ENCODE results near the gene HEXD.
A peak's percentile ranks its signal among the peaks of the same experiment; 100 is the strongest.
"Not testable (repeated sequence)": the region's sequence is repeated elsewhere in the genome, so short reads cannot be mapped to it uniquely, and the experiment has no call there.

The HEXD gene

DNA sequence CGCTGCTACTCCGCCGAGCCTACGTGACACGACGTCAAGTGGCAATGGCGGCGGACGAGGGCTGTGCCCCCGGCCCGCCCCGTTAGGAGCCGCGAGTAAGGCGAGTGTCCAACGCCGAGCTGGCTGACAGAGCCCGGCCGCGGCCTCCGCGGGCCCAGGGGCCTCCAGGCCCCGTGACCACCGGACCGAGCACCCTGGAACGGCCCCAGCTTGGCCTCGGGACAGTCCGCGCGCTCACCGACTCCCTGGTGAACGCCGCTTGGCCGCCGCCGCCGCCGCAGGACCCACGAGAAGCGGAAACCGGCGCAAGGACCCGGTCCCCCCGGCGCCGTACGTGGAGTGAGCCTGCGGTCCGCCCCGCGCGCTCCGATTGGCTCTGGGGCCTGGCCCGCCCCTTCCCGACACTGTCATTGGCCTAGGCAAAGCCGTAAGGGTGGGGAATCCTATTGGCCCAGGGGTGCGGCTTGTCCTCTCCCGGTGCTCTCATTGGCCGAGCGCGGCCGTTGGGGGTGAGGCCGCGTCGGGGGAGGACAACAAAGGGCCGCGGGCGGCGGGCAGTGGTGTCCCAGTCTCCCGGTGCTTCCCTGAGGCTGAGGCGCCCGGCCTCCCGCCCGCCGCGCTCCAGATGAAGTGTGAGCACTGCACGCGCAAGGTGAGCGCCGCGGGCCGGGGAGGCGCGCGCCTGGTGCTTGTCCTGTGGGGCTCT lies 40.2 kb downstream of the HEXD start, which contains the start of gene NARF:
TSS of gene NARF (plus strand) at position 563 of the 706 bp plus-strand sequence. CDS start at position 626, 63 bp downstream.
- peak; percentile 99 for DNase-seq (ENCODE audit: low spot score)

DNA sequence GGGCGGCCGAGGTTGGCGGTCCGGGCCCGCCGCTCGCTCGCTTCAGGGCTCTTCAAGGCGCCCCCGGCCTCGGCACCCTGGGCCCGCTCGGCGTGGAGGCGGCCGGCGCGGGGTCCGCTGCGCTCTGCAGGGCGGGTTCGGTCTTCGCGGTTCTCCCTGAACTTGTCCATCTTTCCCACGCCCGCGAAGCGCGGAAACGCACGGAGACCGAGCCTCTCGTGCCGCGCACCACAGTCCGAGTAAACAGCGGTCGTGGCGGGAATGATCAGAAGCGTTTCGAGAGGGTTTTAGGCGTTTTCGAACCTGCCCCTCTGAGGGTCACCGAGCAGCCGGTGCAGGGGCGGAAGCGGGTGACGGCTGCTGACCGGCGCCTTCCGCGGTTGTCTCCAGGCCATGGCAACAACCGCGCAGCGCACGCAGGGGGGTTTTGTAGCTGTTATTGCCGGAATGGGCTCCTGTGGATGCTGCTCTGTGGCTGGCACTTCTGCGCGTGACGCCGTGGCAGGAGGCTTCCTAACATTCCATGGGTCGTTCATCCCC lies 40.8 kb downstream of the HEXD start:
- no peak for DNase-seq (ENCODE audit: low spot score)

DNA sequence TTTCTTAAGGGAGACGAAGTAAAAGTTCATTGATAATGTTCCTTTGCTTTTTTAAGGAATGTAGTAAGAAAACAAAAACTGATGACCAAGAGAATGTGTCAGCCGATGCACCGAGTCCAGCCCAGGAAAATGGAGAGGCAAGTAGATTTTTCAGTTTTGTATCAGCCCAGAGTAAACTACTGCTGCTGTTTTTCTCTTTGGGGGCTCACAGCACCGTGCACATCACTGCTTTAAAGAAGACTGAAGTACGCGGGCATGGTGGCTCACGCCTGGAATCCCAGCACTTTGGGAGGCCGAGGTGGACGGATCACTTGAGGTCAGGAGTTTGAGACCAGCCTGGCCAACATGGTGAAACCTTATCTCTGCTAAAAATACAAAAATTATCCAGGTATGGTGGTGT lies 41.8 kb downstream of the HEXD start:
- DNase-seq (ENCODE audit: low spot score): not testable (repeated sequence)

DNA sequence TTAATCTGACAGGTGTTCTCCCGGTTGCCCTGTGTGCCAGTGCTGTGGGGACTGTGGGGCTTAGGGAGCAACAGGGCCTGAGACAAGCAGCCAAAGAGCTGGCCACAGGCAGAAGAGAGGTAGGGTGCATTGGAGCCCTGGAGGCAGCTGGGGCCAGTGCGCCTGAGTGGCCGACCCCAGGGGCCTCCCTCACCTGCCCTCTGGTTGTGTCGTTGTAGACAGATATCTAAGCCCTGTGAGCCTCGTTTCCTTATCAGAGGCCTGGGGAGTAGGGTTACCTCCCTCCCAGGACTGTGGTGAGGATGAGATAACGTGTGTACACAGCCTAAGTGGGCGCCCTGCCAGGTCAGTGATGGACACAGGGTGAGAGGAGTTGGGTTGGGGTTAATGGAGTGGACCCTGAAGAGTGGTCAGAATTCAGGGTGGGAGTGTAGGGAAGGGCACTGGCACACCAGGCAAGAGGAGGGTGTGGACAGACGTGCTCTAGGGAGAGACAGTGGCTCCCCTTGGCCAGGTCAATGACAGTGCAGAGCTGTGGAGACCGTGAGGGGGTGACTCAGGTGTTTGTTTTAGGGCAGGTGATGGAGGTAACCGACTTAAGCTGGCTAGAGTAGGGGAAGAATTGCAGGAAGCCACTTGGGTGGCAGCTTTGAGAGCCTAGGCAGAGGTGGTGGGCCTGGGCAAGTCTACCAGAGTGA lies 43.8 kb downstream of the HEXD start:
- DNase-seq (ENCODE audit: low spot score): no peak

DNA sequence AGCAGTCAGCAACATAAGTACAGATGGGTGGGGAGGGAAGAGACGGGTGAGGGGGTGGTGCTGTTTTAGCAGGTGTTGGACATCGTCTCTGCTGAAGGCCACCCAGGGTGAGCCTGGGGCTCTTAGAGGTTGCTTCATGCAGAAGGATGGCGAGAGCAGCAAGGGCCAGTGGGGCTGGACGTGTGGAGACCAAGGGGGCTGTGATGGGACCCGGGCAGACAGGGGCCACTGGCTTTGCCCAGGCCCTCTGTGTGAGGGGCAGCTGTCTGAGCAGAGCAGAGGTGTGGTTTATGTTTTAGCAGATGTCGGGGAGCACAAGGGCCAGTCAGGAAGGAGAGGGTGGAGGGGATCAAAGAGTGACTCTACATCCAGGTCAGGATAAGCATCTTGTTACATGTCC lies 45.2 kb downstream of the HEXD start:
- DNase-seq (ENCODE audit: low spot score): no peak

DNA sequence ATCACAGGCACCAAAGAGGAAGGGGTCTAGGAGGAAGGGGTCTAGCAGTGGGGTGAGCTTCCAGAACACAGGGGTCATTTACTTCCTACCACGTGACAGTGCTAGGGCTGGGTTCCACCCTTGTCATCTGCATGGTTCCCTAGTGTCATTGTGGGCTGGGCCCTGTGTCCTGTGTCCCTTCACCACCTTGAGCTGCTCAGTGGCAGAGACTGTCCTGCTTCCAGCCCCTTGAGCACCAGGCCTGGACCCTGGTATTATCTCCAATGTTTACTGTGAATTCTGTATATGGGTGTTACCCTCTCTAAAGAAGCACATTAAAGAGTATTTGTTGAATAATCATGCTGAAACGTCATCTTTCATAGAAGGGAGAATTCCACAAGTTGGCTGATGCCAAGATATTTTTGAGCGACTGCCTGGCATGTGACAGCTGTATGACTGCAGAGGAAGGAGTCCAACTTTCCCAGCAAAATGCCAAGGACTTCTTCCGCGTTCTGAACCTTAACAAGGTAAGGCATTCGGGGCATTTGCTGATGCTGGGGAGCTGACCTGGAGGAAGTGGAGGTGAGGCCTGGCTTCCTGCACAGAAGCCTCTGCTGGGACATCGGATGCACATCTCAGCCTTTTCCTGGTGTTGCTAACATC lies 45.9 kb downstream of the HEXD start:
- no peak for DNase-seq (ENCODE audit: low spot score)

DNA sequence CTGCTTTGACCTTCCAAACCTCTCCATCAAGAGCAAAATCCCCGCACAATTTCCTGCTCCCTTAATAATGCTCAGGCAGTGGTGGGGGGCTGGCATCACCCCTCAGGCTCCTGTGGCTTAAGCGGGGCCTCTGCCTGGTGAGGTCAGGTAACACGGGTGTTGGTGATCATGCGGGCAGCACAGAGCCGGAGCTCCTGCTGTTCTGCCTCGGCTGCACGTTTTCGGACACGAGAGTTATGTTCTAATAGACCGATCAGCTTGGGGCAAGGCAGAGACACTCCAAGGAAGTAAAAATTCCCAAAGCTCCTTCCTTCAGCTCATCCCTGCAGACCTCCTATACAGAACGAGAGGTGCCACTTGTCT lies 46.4 kb downstream of the HEXD start:
- no peak for DNase-seq (ENCODE audit: low spot score)

DNA sequence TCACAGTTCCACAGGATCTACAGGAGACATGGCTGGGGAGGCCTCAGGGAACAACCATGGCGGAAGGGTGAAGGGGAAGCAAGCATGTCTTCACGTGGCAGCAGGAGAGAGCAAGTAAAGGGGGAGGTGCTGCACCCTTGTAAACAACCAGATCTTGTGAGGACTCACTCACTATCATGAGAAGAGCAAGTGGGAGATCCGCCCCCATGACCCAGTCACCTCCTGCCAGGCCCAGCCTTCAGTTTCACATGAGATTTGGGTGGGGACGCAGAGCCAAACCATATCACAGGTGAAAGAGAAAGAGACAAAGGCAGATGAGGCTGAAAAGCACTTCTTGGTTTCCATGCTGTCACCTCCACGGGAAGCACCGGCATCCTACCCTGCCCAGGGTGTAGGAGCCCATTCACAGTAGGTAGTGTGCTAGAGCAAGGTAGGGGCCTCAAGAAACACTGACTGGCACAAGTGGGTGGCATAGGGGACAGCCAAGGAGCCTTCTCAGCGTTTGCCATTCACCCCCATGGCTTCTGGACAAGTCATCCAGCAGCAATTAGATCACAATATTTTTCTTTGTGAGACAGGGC lies 47.0 kb downstream of the HEXD start:
- no peak for DNase-seq (ENCODE audit: low spot score)

DNA sequence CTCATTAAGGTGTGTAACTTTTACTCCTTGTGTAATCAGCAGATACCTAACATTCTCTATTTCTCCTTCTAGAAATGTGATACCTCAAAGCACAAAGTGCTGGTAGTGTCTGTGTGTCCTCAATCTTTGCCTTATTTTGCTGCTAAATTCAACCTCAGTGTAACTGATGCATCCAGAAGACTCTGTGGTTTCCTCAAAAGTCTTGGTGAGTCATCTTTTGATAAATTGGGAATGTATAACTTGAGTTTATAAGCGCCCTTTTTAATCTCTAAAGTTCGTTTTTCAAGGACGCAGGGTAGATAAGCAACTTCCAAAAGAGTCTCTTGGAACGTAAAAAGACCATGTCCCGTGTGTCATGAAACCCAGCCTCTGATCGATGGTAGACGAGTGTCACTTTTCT lies 50.5 kb downstream of the HEXD start:
- DNase-seq (ENCODE audit: low spot score): no peak

DNA sequence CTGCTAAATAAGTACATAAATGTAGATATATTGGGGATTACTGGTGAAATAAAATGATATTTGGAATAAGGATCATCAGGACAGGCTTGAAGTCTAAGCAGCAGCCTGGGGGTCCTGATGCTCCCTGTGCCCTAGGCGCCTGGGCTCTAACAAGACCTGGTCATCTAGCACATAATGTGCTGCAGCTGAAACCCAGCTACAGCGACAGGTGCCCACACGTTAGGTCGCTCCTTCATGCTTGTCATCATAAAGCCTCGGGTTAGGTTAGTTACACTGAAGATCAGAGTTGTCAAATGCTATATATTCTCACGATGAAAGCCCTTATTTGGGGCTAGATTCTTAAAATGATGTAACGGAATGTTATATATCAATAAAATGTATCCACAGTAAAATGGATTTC lies 51.9 kb downstream of the HEXD start:
- no peak for DNase-seq (ENCODE audit: low spot score)

DNA sequence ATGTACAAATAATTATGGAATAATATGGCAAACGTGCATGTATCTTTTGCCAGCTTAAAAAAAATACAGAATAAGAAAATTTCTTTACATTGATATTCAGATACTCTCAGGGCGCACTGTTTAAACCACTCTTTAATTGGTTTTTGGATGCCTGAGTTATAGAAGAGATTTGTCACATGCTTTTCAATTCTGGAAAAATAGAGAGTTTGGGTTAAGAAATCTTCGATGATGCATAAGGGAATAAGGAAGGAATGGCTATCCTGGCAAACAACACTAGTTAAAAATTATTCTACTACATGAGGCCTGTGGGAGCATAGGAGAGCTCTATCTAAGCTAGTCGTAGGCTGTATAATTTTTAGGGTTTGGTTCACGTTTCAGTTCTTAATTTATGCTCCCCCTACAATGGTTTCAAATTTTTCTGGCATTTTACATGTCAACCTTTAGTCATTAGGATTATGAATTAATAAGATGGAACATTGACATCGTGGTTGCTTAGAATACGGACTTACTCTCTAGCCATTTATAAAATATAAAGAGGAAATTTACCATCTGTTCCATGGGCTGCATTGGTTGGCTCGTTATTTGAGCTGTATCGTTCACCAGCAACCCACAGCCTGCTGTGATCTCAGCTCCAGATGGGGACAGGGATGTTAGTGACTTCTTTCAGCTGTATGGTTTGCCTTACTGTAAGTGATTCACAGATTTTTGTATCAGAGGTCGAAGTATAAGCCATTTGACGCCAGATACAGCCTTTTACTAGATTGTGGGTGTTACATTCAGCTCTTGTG lies 56.3 kb downstream of the HEXD start:
- no peak for DNase-seq (ENCODE audit: low spot score)

DNA sequence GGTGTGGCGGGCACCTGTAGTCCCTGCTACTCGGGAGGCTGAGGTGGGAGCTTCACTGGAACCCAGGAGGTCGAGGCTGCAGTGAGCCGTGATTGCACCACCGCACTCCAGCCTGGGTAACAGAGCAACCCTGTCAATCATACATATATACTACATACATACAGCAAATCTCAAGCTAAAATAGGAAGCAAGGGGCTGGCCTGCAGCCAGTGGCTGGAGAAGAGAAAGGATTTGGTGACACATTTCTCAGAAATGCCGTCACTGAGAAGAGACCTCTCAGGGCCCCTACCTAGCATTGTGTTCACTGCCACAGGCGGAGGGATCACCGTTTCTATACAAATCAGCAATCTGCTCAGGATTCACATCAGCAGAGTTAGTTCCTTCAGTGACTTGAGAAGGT lies 57.3 kb downstream of the HEXD start:
- DNase-seq (ENCODE audit: low spot score): no peak

DNA sequence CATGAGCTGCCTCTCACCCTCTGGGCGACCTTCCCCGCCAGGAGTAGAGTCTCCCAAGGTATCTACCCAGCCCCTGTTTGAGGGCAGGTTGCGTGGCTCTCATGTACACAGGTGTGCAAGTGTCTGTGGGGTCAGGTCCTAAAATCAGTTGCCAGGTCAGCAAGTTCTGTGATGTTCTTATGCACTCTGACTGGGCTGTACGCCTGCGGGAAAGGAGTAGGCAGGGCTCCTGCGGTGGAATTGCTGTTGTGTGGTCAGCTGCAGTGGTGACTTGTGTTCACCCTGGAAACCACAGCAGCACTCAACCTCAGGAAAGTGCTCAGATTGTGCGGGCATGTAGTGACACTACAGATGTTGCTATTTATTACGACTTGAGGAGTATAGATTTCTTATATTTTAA lies 59.8 kb downstream of the HEXD start:
- DNase-seq (ENCODE audit: low spot score): no peak

DNA sequence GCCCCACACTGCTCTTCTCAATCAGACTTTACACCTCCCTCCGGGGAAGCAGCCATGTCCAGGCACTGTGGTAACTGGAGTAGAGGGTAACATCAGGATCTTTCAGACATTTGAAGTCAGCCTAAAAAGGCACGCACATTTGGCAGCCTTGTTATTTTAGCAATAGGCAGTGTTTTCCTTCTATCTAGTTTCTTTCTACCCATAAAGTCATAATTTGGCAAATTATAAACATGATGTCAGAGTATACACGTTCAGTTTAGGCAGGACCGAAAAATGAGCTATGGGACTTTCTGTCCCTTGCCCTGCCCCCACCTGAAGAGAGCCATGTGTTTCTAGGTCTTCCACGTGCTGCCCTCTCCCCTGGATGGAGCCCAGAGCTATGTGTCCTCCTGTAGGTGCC lies 61.5 kb downstream of the HEXD start:
- DNase-seq (ENCODE audit: low spot score): no peak

DNA sequence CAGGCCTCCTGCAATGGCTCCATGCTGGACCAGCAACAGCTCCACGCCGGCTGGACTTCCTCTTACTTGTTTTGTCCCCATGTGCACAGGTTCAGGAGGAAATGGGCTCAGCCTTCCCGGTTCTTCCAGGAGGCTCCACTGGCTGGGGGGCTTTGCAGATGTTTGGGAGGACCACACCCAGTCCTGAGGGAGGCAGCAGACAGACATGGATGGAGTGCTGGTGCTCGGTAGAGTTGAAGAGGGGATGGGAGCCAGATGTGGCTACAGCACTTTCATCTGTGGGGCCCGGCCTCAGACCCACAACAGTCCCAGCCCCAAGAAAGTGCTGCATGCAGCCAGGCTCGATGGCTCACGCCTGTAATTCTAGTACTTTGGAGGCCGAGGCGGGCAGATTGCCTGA lies 62.2 kb downstream of the HEXD start:
- DNase-seq (ENCODE audit: low spot score): no peak

DNA sequence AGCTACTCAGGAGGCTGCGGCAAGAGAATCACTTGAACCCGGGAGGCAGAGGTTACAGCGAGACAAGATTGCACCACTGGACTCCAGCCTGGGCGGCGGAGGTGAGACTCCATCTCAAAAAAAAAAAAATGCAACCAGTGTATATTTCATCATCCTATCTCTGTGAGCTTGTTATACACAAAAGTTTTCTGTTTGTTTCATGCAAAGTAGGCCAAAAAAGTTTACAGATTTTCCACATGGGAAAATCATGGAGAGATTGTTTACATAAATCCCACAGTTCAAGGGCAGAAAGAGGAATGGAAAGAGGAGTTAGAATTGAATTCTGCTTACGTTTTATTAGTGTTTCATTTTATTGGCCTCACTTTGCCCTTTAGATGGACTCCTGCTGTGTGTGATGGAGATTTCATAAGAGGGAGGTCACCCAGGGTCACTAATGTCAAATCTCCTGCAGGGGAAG lies 65.1 kb downstream of the HEXD start:
- no peak for DNase-seq (ENCODE audit: low spot score)

DNA sequence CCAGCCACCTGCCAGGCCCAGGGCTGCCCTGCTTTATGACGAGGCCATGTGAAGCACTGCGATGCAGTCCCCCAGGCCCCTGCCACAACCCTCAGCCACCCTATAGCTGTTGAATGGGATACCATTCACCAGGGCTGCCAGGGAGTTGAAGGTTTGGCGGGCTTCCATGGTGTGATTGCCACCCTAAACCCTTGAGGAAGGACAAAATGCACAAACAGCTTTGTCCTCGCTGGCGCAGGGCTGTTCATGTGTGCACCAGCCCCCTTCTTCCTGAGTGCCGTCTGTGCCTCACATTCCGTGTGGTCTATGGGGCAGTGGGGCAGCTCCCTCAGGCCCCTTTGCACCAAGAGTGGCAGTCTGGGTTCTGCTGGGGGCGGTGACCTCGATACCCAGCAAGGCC lies 65.7 kb downstream of the HEXD start:
- no peak for DNase-seq (ENCODE audit: low spot score)

DNA sequence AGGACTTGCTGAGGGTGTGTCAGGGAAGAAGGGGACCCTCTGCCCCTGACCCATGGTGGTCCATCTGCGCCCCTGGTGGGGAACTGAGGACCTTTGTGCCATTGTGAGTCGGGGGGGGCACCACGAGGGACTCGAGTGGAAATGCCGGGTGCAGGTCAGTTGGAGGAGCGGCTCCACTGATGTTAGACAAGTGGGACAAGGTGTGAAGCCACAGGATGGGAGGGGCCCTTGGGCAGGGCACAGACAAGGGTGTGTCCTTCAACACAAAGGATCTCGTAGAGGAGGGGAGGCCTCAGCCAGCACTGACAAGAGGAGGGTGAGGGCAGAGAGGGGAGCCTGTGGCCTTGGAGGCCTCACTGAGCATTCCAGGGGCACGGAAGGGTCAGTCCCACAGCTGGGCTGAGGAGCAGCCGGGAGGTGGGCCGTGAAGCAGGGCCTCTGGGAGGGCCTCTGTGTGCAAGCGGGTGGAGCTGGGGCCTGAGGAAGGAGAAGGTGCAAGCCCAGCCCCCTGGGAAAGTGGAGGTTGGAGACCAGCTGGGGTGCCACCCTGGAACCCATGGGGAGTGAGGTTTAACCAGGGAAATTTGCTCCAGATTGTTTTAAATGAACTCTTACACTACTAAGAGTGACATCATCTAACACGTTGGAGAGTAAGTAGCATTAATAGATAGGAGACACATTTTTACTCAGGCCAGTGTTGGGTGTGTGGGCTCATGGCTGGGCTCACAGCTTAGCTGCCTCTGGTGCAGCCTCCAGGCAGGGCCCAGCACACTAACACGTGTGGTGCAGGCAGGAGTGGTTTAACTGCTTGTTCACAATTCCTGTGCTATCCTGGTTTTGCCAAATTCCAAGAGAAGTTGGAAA lies 68.3 kb downstream of the HEXD start:
- no peak for DNase-seq (ENCODE audit: low spot score)

DNA sequence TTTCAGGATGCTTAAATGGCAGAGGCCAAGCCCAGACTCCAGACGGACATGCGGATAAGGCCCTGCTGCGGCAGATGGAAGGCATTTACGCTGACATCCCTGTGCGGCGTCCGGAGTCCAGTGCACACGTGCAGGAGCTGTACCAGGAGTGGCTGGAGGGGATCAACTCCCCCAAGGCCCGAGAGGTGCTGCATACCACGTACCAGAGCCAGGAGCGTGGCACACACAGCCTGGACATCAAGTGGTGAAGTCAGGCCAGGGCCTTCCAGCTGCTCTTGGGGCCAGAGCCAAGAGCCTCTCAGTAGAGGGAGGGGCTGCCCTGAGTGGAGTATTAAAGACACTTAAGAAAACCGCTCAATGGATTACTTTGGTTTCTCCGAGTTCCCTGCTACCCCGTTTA lies 69.8 kb downstream of the HEXD start:
- no peak for DNase-seq (ENCODE audit: low spot score)

DNA sequence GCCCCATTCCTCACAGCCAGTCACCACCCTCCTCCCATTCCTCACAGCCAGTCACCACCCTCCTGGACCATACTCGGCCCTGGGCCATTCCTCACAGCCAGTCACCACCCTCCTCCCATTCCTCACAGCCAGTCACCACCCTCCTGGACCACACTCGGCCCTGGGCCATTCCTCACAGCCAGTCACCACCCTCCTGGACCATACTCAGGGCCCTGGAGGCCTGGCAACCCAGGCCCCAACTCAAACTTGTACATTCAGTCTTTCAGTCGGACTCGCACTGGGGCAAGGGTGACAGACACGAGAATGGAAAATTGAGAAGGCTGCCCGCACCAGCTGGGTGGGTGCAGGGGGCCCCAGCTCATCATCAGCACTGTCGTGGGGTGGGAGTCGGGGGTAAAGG lies 71.0 kb downstream of the HEXD start:
- peak; percentile 71 for DNase-seq (ENCODE audit: low spot score)

Measured in putamen (tissue), 1 donor.